ENCODE measurements around the gene MPDZ. TPM values are rescaled to one million over a fixed set of nuclear protein-coding genes. Genes with fewer than 3 reads are reported as not detected.

The MPDZ gene
- total and polyA plus RNA-seq, 8 donors, result 6.4 to 54.3 (median 13.7) TPM

DNA sequence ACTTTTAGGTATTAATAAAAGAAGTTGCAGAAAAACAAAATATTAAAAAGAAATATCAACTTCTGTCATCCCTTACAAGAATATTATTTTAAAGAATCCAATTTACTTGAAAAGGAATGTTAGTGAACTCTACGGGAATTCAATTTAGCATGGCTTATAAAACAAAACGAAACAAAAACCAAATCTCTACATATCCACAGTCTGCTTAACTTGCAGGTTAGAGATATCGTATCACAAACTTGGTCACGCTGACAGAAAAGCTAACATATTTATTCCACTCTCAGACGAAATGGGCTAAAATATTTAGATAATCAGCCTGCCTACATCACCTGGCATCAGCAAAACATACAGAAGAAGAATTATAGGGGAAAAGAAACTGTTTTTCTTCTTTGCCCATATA is 92.7 kb downstream of the MPDZ start:
- intact Hi-C loops (cut with DNase I; ENCODE audit: low total_unique reads), result no loop called here
- Histone ChIP-seq H3K9me3 (no peaks in the 10 kb centered on the region), H3K36me3 (peaks cover 0 to 47% (median 32%) of the 10 kb centered on the region in 4 donors), H3K4me1 (no peaks in the 10 kb centered on the region), H3K27me3 (no peaks in the 10 kb centered on the region), H3K27ac (no peak overlapping the region), H3K4me3 (peak overlapping the region in 3 of 4 donors; percentile 12 to 17 (median 12))
- TF ChIP-seq POLR2AphosphoS5 (IDR thresholded peaks at IDR 0.05), result no peak
- no peak for TF ChIP-seq EP300 (IDR thresholded peaks at IDR 0.05)
- TF ChIP-seq POLR2A (IDR thresholded peaks at IDR 0.05), result no peak
- TF ChIP-seq, protein P1, sequence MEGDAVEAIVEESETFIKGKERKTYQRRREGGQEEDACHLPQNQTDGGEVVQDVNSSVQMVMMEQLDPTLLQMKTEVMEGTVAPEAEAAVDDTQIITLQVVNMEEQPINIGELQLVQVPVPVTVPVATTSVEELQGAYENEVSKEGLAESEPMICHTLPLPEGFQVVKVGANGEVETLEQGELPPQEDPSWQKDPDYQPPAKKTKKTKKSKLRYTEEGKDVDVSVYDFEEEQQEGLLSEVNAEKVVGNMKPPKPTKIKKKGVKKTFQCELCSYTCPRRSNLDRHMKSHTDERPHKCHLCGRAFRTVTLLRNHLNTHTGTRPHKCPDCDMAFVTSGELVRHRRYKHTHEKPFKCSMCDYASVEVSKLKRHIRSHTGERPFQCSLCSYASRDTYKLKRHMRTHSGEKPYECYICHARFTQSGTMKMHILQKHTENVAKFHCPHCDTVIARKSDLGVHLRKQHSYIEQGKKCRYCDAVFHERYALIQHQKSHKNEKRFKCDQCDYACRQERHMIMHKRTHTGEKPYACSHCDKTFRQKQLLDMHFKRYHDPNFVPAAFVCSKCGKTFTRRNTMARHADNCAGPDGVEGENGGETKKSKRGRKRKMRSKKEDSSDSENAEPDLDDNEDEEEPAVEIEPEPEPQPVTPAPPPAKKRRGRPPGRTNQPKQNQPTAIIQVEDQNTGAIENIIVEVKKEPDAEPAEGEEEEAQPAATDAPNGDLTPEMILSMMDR (IDR thresholded peaks at IDR 0.05), result no peak
- DNase-seq, result peak in 1 of 2 donors; percentile 22
- 27 to 47% (median 34%) methylated on average over 5 of the region's 5 CpGs for WGBS, 5 donors

DNA sequence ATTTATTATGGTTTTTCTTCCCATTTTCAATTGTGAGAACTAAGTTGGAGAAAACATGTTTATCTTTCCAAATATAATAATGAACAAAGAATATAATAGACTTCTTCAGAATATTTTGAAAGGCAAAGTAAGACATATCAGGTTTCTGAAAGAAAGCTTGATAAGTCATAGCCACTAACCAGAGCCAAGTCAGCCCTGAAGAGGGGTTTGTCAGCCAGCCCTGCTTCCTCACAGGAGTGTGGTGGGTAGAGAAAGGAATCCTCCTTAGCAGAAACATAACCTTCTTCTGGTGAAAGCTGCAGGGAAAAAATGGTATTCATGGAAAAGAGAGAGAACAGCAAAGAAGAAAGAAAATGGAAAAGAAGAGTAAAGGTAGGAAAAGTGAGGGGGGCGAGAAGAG is 93.4 kb downstream of the MPDZ start:
- WGBS, 5 donors, result 26 to 58% (median 45%) methylated on average over 1 of the region's 1 CpG
- H3K36me3 ChIP-seq, result peaks cover 0 to 47% (median 33%) of the 10 kb centered on the region in 4 donors
- intact Hi-C loops (cut with DNase I; ENCODE audit: low total_unique reads), result no loop called here
- no peak overlapping the region for H3K4me3 ChIP-seq
- H3K4me1 ChIP-seq, result no peaks in the 10 kb centered on the region
- no peak for DNase-seq
- no peaks in the 10 kb centered on the region for H3K27me3 ChIP-seq
- H3K27ac ChIP-seq, result no peak overlapping the region
- no peak for TF ChIP-seq POLR2A (IDR thresholded peaks at IDR 0.05)
- no peak for TF ChIP-seq POLR2AphosphoS5 (IDR thresholded peaks at IDR 0.05)
- TF ChIP-seq, protein P1 (IDR thresholded peaks at IDR 0.05), result no peak
- TF ChIP-seq EP300 (IDR thresholded peaks at IDR 0.05), result no peak
- H3K9me3 ChIP-seq, result no peaks in the 10 kb centered on the region

DNA sequence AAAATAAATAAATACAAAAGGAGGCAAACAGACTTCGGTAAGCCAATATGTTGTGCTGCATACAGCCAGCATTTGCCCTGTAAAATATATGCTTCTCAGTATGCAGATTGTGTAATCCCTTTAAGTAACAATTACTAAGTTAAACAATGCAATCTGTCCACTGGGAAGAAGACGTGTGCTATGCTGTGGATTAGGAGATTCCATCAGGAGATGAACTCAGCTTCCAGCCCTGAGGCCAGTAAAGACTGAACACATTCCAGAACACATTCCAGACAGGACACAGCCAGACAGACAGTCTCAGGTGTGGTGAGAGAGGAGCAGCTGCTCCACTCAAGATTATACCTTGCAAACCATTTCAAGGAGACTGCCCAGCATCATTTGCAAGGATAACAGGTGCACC is 97.8 kb downstream of the MPDZ start:
- Histone ChIP-seq H3K4me1 (no peaks in the 10 kb centered on the region), H3K4me3 (no peak overlapping the region), H3K36me3 (peaks cover 0 to 36% (median 17%) of the 10 kb centered on the region in 4 donors), H3K9me3 (no peaks in the 10 kb centered on the region), H3K27ac (no peak overlapping the region), H3K27me3 (no peaks in the 10 kb centered on the region)
- whole genome bisulfite sequencing, 5 donors, result 54 to 67% (median 60%) methylated on average over 2 of the region's 2 CpGs
- intact Hi-C loops (cut with DNase I; ENCODE audit: low total_unique reads), result no loop called here
- TF ChIP-seq EP300 (IDR thresholded peaks at IDR 0.05) (no peak), POLR2A (IDR thresholded peaks at IDR 0.05) (no peak), POLR2AphosphoS5 (IDR thresholded peaks at IDR 0.05) (no peak)
- TF ChIP-seq, protein P1 (IDR thresholded peaks at IDR 0.05), result no peak
- DNase-seq, result no peak

DNA sequence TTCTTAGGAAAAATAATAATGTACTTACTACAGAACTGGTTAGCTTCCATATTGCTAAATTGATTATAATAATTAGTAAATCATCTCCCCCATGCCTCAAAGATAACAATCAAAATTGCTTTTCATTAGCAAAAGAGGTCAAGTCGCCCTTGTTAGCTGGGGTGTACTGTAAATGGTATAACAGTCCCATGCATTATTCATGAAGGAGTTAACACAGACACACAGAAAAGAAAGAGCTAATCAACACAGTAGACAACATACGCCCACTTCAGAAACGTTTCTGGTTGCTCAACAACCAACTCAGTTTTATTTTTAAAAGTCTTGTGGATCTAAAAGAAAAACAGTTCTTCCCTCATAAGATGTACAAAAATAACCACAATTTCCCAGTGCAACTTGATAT is 100.2 kb downstream of the MPDZ start:
- DNase-seq, result no peak
- no peaks in the 10 kb centered on the region for H3K27me3 ChIP-seq
- TF ChIP-seq EP300 (IDR thresholded peaks at IDR 0.05) (no peak), POLR2AphosphoS5 (IDR thresholded peaks at IDR 0.05) (no peak), POLR2A (IDR thresholded peaks at IDR 0.05) (no peak)
- TF ChIP-seq, protein P1 (IDR thresholded peaks at IDR 0.05), result no peak
- no peaks in the 10 kb centered on the region for H3K9me3 ChIP-seq
- no peaks in the 10 kb centered on the region for H3K4me1 ChIP-seq
- intact Hi-C loops (cut with DNase I; ENCODE audit: low total_unique reads), result no loop called here
- H3K4me3 ChIP-seq, result no peak overlapping the region
- peaks cover 0 to 46% (median 27%) of the 10 kb centered on the region in 4 donors for H3K36me3 ChIP-seq
- WGBS, 5 donors, result 53 to 66% (median 61%) methylated on average over 3 of the region's 3 CpGs
- H3K27ac ChIP-seq, result no peak overlapping the region

Measured in stomach (tissue), 9 donors.